ENCODE results near the gene ALDH1L2.

DNA sequence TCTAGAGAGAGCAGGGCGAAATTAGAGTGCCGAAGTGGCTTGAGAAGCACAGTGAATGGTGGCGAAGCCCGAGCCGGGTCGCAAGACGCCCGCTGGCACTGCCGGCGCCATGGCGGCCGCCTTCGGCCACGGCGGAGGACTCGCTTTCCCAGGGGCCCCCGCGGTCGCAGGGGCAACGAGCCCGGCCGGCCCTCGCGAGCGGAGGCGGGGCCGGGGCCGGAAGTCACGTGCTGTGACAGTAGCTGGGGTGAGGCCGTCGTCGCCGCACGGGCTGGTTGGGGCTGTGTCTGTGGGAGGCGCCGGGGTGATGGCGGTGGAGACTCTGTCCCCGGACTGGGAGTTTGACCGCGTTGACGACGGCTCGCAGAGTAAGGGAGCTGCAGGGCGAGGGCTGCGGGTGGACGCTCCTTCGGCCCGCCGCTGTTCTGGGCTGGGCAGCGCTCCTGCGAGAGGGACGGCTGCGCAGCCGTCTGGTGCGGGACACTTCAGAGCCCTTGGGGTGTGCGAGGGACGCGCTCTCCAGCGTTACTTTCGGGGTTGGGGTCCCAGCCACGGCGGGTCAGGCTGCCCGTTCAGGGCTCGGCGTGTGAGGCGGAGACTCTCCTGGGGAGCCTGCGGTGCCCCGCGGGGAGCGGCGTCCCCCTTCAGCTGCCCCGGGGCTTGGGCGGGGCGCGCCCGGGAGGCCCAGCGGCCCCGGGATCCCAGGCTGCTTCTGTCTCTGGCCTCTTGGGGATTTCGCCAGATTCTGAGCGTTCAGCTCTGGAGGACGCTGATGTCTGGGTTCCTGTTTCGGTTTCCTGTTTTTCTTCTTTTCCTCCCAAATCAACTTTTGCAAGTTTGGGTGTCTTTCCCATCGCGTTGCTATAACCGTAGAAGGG lies 23.5 kb upstream of the ALDH1L2 start, which contains the start of gene WASHC4:
- TF ChIP-seq EZH2 (IDR thresholded peaks at IDR 0.05; ENCODE audit: borderline replicate concordance, low read depth, low read length): no peak
- TF ChIP-seq NR4A1 (CRISPR knock-in tag; IDR thresholded peaks at IDR 0.05): no peak
- TF ChIP-seq NR4A1 (tag; IDR thresholded peaks at IDR 0.05): no peak
- TF ChIP-seq SAFB2 (IDR thresholded peaks at IDR 0.05; ENCODE audit: borderline replicate concordance, low read depth, low read length, severe bottlenecking): no peak
- peak; percentile 90 for TF ChIP-seq POLR2AphosphoS5 (IDR thresholded peaks at IDR 0.05; ENCODE audit: control insufficient read depth, insufficient read depth, low read depth, low read length)
- TF ChIP-seq MBD1 (CRISPR knock-in tag; IDR thresholded peaks at IDR 0.05): no peak
- TF ChIP-seq GABPB1 (CRISPR knock-in tag; IDR thresholded peaks at IDR 0.05): peak; percentile 95
- no peak for TF ChIP-seq ZNF449 (CRISPR knock-in tag; IDR thresholded peaks at IDR 0.05)
- no peak for TF ChIP-seq RFX5 (IDR thresholded peaks at IDR 0.05; ENCODE audit: low read depth, low read length)
- TF ChIP-seq HNRNPUL1 (IDR thresholded peaks at IDR 0.05; ENCODE audit: low read length): no peak
- no peak for TF ChIP-seq ATF1 (CRISPR knock-in tag; IDR thresholded peaks at IDR 0.05)
- peak; percentile 90 for TF ChIP-seq ATF1 (tag; IDR thresholded peaks at IDR 0.05)
- peak; percentile 90 to 99 (median 98) for TF ChIP-seq YY1 (IDR thresholded peaks at IDR 0.05; ENCODE audit: borderline replicate concordance in 1 of 3, control insufficient read depth in 1 of 3, extremely low read depth in 1 of 3, insufficient read depth in 3 of 3, insufficient read length in 1 of 3, insufficient replicate concordance in 2 of 3, low read depth in 1 of 3, low read length in 2 of 3)
- TF ChIP-seq ZNF668 (CRISPR knock-in tag; IDR thresholded peaks at IDR 0.05): no peak
- TF ChIP-seq, protein P1, sequence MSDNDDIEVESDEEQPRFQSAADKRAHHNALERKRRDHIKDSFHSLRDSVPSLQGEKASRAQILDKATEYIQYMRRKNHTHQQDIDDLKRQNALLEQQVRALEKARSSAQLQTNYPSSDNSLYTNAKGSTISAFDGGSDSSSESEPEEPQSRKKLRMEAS (CRISPR knock-in tag; IDR thresholded peaks at IDR 0.05): peak; percentile 88

Data from K562 (cell line).